ENCODE data around the gene ATRN.

ATRN gene

GRCh38 chr20:3681352-3681930 is 210.6 kb downstream of the ATRN start:
- ChIA-PET POLR2A (ENCODE audit: low non-redundant PET) (no interaction called here), CTCF (interaction anchor here (0.6 to 2.8 kb wide), 2 partner anchors 29 to 296 kb away, joined by 4 to 10 read pairs; no protein-coding TSS in a partner anchor)
- no peak for TF ChIP-seq CTCF (conservative IDR thresholded peaks at IDR 0.05; ENCODE audit: low read depth)
- no peak overlapping the region for H3K27ac ChIP-seq
- DNase-seq (ENCODE audit: low spot score), result no peak

- ChIA-PET CTCF (interaction anchor here (0.7 to 2.8 kb wide), 2 partner anchors 15 to 29 kb away, joined by 3 to 10 read pairs; no protein-coding TSS in a partner anchor), POLR2A (ENCODE audit: low non-redundant PET) (no interaction called here)
- no peak for DNase-seq (ENCODE audit: low spot score)
- H3K27ac ChIP-seq, result no peak within 1 kb of the TSS
- no peak for TF ChIP-seq CTCF (conservative IDR thresholded peaks at IDR 0.05; ENCODE audit: low read depth)
Observed at GRCh38 chr20:3681931-3682781, 211.3 kb downstream of the ATRN start, which contains the start of gene ADAM33. TSS of gene ADAM33 (minus strand) at chr20:3682010. CDS start at chr20:3682004, 6 bp downstream.

- no peak for DNase-seq (ENCODE audit: low spot score)
- ChIA-PET CTCF (interaction anchor here (1.0 to 2.1 kb wide), 3 partner anchors 9 to 26 kb away, joined by 5 to 11 read pairs (median 6); no protein-coding TSS in a partner anchor), POLR2A (ENCODE audit: low non-redundant PET) (no interaction called here)
- TF ChIP-seq CTCF (conservative IDR thresholded peaks at IDR 0.05; ENCODE audit: low read depth), result no peak
- H3K27ac ChIP-seq, result no peak overlapping the region
Observed at GRCh38 chr20:3685341-3685740, 214.5 kb downstream of the ATRN start.

GRCh38 chr20:3686421-3686820 is 215.6 kb downstream of the ATRN start:
- POLR2A ChIA-PET (ENCODE audit: low non-redundant PET), result no interaction called here

GRCh38 chr20:3686867-3687321 is 216.1 kb downstream of the ATRN start:
- ChIA-PET POLR2A (ENCODE audit: low non-redundant PET) (no interaction called here), CTCF (interaction anchor here (0.6 to 2.4 kb wide), 3 partner anchors 10 to 97 kb away, joined by 3 to 10 read pairs (median 7); no protein-coding TSS in a partner anchor)
- peak; percentile 63 for DNase-seq (ENCODE audit: low spot score)
- H3K27ac ChIP-seq, result peak overlapping the region; percentile 69
- TF ChIP-seq CTCF (conservative IDR thresholded peaks at IDR 0.05; ENCODE audit: low read depth), result no peak

More at GRCh38 chr20:3686421-3686820, 215.6 kb downstream of the ATRN start:
- CTCF ChIA-PET, result interaction anchor here (2.1 to 2.2 kb wide), 2 partner anchors 10 to 25 kb away, joined by 7 to 11 read pairs; no protein-coding TSS in a partner anchor
- H3K27ac ChIP-seq, result peak overlapping the region; percentile 69
- no peak for TF ChIP-seq CTCF (conservative IDR thresholded peaks at IDR 0.05; ENCODE audit: low read depth)
- no peak for DNase-seq (ENCODE audit: low spot score)

GRCh38 chr20:3687655-3688054 is 216.8 kb downstream of the ATRN start:
- H3K27ac ChIP-seq, result peak overlapping the region; percentile 69
- peak; percentile 57 for DNase-seq (ENCODE audit: low spot score)
- TF ChIP-seq CTCF (conservative IDR thresholded peaks at IDR 0.05; ENCODE audit: low read depth), result no peak
- ChIA-PET CTCF (interaction anchor here (0.6 to 2.4 kb wide), 3 partner anchors 11 to 98 kb away, joined by 3 to 10 read pairs (median 7); no protein-coding TSS in a partner anchor), POLR2A (ENCODE audit: low non-redundant PET) (no interaction called here)
